SH-SY5Y (cell line): ENCODE data around the gene PLAGL2.

Experiments
- GATA2 ChIP-seq: IDR thresholded peaks from 2 replicates; pipeline ENCODE4 v1.6.1; 2011; ENCODE audit warnings: mild to moderate bottlenecking, low read depth, low read length
- GATA3 ChIP-seq: IDR thresholded peaks from 2 replicates; pipeline ENCODE4 v1.6.1; 2011; ENCODE audit warnings: low read depth, mild to moderate bottlenecking, low read length, moderate library complexity

GRCh38 chr20:32158351-32158750 lies 49.2 kb downstream of the PLAGL2 start:
- TF ChIP-seq GATA2, result no peak
- no peak for TF ChIP-seq GATA3
